ENCODE data around the gene ANXA8L1.
"Not testable (repeated sequence)": the region's sequence is repeated elsewhere in the genome, so short reads cannot be mapped to it uniquely, and the experiment has no call there.

The ANXA8L1 gene, protein sequence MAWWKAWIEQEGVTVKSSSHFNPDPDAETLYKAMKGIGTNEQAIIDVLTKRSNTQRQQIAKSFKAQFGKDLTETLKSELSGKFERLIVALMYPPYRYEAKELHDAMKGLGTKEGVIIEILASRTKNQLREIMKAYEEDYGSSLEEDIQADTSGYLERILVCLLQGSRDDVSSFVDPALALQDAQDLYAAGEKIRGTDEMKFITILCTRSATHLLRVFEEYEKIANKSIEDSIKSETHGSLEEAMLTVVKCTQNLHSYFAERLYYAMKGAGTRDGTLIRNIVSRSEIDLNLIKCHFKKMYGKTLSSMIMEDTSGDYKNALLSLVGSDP

DNA sequence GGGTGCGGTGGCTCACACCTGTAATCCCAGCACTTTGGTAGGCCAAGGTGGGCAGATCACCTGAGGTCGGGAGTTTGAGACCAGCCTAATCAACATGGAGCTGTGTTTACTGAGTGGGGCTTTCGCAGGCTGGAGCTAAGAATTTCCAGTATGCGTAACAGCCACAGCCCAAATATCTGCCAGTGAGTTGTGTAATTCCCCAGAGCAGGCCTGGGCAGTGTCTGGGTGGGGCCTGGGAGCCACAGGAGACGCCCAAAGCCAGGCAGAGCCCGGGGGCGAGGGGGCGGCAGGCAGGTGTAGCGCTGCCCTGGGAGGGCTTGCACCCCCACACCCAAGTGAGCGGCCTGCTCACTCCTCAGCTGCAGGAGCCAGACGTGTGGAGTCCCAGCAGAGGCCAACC is at the start of gene ANXA8L1:
Gene ANXA8L1, plus strand, starts transcription at position 371 of the 400 bp plus-strand sequence. CDS start 76 bp downstream, outside the sequence.
- H3K27ac ChIP-seq (ENCODE audit: low read length); H3K4me3 ChIP-seq (ENCODE audit: low read depth in 1 of 2, low read length in 2 of 2); H3K4me1 ChIP-seq (ENCODE audit: control insufficient read depth in 1 of 2, insufficient read depth in 2 of 2, low read length in 2 of 2); H3K27me3 ChIP-seq (ENCODE audit: low read depth, low read length); H3K36me3 ChIP-seq (ENCODE audit: control insufficient read depth in 1 of 2, insufficient read depth in 2 of 2, low read length in 2 of 2); H3K9me3 ChIP-seq (ENCODE audit: control insufficient read depth in 1 of 2, low read length in 2 of 2): not testable (repeated sequence)

DNA sequence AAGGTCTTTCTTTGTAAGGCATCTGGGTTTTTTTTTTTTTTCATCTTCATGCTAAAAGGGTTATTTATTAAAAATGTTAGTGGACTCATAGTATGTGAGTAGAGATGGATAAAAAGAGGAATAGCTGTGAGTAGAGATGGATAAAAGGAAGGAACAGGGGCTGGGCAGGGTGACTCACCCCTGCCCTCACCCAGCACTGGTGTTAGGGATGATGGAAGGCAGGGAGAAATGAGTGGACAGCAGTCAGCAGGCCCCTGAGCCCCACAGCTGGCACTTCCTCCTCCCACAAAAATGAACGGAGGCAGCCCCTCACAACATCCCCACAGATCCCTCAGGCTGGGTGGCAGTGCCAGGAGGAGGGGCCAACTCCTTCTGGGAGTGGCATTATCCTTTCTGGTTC is 49.5 kb upstream of the ANXA8L1 start:
- no peak overlapping the region for H3K27ac ChIP-seq (ENCODE audit: low read length)
- no peaks in the 10 kb centered on the region for H3K9me3 ChIP-seq (ENCODE audit: control insufficient read depth in 1 of 2, low read length in 2 of 2)
- no peaks in the 10 kb centered on the region for H3K4me1 ChIP-seq (ENCODE audit: control insufficient read depth in 1 of 2, insufficient read depth in 2 of 2, low read length in 2 of 2)
- H3K36me3 ChIP-seq (ENCODE audit: control insufficient read depth in 1 of 2, insufficient read depth in 2 of 2, low read length in 2 of 2): no peaks in the 10 kb centered on the region
- H3K4me3 ChIP-seq (ENCODE audit: low read depth in 1 of 2, low read length in 2 of 2): no peak overlapping the region
- H3K27me3 ChIP-seq (ENCODE audit: low read depth, low read length): no peaks in the 10 kb centered on the region

DNA sequence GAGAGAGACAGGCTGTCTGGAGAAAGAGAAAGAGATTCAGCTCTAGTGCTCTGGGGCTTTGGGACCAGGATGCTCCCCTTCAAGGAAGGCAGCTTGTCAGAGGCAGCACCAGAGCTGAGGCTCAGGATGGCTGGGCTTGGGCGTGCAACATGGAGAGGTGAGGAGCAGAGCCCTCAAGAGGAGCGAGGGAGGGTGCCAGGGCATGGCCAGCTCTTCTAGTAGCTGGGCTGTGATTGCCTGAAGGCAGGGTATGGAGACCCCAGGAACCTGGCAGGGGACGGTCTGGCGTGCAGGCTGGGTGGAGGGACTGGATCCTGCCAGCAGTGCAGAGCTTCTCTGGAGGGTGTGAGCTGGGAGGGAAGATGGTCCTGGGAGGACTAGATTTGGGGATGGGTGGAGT is 48.6 kb upstream of the ANXA8L1 start:
- Histone ChIP-seq H3K27me3 (ENCODE audit: low read depth, low read length) (no peaks in the 10 kb centered on the region), H3K36me3 (ENCODE audit: control insufficient read depth in 1 of 2, insufficient read depth in 2 of 2, low read length in 2 of 2) (no peaks in the 10 kb centered on the region), H3K27ac (ENCODE audit: low read length) (no peak overlapping the region), H3K9me3 (ENCODE audit: control insufficient read depth in 1 of 2, low read length in 2 of 2) (no peaks in the 10 kb centered on the region), H3K4me1 (ENCODE audit: control insufficient read depth in 1 of 2, insufficient read depth in 2 of 2, low read length in 2 of 2) (no peaks in the 10 kb centered on the region), H3K4me3 (ENCODE audit: low read depth in 1 of 2, low read length in 2 of 2) (no peak overlapping the region)

DNA sequence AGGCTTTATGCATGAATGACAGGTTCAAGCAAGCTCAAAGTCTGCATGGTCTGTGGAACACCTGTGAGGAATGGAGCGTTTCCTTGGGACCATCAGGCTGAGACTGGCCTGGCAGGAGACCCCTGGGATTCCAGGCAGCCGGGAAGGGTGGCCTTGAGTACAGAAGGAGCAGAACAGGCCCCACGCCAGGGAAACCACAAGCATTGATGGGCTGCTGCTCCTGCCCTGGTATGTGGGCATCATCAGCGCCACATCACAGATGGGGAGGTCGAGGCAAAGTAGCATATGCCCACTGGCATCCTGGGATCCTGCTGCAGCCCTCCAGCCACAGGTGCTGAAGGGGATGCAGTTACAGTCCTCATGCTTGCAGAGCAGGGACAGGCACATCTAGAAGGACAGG is 47.9 kb upstream of the ANXA8L1 start:
- Histone ChIP-seq H3K4me3 (ENCODE audit: low read depth in 1 of 2, low read length in 2 of 2) (no peak overlapping the region), H3K4me1 (ENCODE audit: control insufficient read depth in 1 of 2, insufficient read depth in 2 of 2, low read length in 2 of 2) (no peaks in the 10 kb centered on the region), H3K27me3 (ENCODE audit: low read depth, low read length) (no peaks in the 10 kb centered on the region), H3K9me3 (ENCODE audit: control insufficient read depth in 1 of 2, low read length in 2 of 2) (no peaks in the 10 kb centered on the region), H3K27ac (ENCODE audit: low read length) (no peak overlapping the region), H3K36me3 (ENCODE audit: control insufficient read depth in 1 of 2, insufficient read depth in 2 of 2, low read length in 2 of 2) (no peaks in the 10 kb centered on the region)

DNA sequence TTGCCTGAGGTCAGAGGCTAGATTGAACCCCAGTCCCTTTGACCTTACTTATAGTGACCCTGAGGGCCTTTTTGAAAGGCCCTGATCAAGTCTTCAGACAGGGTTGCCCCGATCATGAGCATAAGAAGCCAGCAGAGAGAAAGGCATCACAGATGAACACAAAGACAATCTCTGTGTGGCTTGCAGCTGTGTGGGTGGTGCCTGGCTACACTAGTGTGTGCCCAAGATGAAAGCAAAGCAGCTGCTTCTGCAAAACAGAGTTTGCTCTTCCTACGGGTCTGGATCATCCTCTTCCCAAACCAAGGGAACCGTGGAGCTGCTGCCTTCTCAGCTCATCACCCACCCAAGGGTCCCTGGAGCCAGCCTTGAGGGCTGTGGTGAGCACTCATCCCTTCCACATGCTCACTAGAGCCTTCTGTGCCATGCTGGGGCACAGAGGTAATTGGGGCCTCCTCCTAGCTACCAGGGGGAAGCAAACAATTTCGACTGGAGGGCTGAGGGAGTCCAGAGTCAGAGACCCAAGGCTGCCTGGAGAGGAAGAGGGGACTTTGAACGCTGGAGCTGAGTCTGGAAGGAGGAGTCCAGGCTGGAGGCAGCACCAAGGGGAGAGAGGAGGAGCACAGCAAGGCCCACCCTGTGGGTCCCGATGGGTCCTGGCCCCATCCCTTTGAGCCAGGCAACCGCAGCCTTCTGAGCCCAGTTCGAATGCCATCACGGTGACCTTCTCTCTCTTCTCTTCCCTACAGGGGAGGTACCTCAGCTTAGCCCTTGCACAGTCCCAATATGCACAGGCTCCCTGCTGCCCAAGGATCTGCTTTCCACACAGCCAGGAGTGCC is 46.5 kb upstream of the ANXA8L1 start:
- H3K27me3 ChIP-seq (ENCODE audit: low read depth, low read length): no peaks in the 10 kb centered on the region
- no peak overlapping the region for H3K4me3 ChIP-seq (ENCODE audit: low read depth in 1 of 2, low read length in 2 of 2)
- H3K9me3 ChIP-seq (ENCODE audit: control insufficient read depth in 1 of 2, low read length in 2 of 2): no peaks in the 10 kb centered on the region
- no peaks in the 10 kb centered on the region for H3K36me3 ChIP-seq (ENCODE audit: control insufficient read depth in 1 of 2, insufficient read depth in 2 of 2, low read length in 2 of 2)
- no peaks in the 10 kb centered on the region for H3K4me1 ChIP-seq (ENCODE audit: control insufficient read depth in 1 of 2, insufficient read depth in 2 of 2, low read length in 2 of 2)
- H3K27ac ChIP-seq (ENCODE audit: low read length): no peak overlapping the region

DNA sequence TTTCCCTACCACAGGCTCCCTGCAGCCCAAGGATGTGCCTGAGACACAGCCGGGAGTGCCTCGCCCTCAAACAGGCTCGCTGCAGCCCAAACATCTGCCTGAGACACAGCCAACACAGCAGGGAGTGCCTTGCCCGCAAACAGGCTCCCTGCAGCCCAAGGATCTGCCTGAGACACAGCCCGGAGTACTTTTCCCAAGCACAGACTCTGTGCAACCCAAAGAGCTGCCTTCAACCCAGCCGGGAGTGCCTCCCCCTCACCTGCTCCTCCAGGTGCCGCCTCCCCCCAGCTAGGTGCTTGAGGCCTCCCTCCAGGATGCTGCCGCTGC is 45.9 kb upstream of the ANXA8L1 start:
- Histone ChIP-seq H3K4me3 (ENCODE audit: low read depth in 1 of 2, low read length in 2 of 2) (no peak overlapping the region), H3K36me3 (ENCODE audit: control insufficient read depth in 1 of 2, insufficient read depth in 2 of 2, low read length in 2 of 2) (no peaks in the 10 kb centered on the region), H3K27ac (ENCODE audit: low read length) (no peak overlapping the region), H3K9me3 (ENCODE audit: control insufficient read depth in 1 of 2, low read length in 2 of 2) (no peaks in the 10 kb centered on the region), H3K27me3 (ENCODE audit: low read depth, low read length) (no peaks in the 10 kb centered on the region), H3K4me1 (ENCODE audit: control insufficient read depth in 1 of 2, insufficient read depth in 2 of 2, low read length in 2 of 2) (no peaks in the 10 kb centered on the region)

DNA sequence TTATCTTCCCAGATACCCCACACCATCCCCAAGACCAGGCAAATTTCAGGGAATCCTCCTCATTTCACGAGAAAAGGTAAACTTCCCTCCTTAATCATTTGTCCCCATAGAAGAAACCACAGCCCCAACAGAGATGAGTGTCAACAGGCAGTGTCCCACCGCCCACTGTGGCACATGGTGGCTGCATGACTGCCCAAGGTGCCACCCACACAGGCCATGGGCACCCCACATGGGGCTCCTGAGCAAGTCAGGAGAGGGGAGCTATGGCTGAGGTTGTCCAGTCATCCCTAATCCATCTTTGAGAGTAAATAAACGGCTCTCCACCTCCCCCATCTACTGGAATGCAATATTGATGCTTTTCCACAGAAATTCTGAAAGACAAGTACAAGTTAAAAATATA is 44.7 kb upstream of the ANXA8L1 start:
- H3K4me1 ChIP-seq (ENCODE audit: control insufficient read depth in 1 of 2, insufficient read depth in 2 of 2, low read length in 2 of 2): no peaks in the 10 kb centered on the region
- H3K4me3 ChIP-seq (ENCODE audit: low read depth in 1 of 2, low read length in 2 of 2): no peak overlapping the region
- H3K9me3 ChIP-seq (ENCODE audit: control insufficient read depth in 1 of 2, low read length in 2 of 2): no peaks in the 10 kb centered on the region
- no peaks in the 10 kb centered on the region for H3K27me3 ChIP-seq (ENCODE audit: low read depth, low read length)
- H3K27ac ChIP-seq (ENCODE audit: low read length): no peak overlapping the region
- no peaks in the 10 kb centered on the region for H3K36me3 ChIP-seq (ENCODE audit: control insufficient read depth in 1 of 2, insufficient read depth in 2 of 2, low read length in 2 of 2)

DNA sequence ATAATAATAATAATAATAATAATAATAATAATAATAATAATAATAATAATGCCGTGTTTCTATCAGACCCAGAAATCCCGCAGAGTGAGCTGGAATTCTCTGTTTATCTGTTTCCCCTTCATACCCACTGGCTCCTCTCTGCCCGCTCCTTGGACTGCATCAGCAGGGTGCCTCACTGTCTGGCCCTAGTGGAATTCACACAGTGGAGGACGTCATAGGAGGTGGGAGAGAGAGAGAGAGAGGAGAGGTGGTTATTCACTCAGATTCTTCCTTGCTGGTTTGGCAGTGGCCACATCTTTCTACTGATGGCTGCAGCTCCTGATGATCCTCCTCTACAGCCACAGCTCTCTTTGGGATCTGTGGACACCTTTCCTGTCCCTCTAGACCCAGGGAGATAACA is 10.1 kb upstream of the ANXA8L1 start:
- not testable (repeated sequence) for H3K36me3 ChIP-seq (ENCODE audit: control insufficient read depth in 1 of 2, insufficient read depth in 2 of 2, low read length in 2 of 2); H3K4me1 ChIP-seq (ENCODE audit: control insufficient read depth in 1 of 2, insufficient read depth in 2 of 2, low read length in 2 of 2); H3K27me3 ChIP-seq (ENCODE audit: low read depth, low read length); H3K9me3 ChIP-seq (ENCODE audit: control insufficient read depth in 1 of 2, low read length in 2 of 2); H3K4me3 ChIP-seq (ENCODE audit: low read depth in 1 of 2, low read length in 2 of 2); H3K27ac ChIP-seq (ENCODE audit: low read length)

DNA sequence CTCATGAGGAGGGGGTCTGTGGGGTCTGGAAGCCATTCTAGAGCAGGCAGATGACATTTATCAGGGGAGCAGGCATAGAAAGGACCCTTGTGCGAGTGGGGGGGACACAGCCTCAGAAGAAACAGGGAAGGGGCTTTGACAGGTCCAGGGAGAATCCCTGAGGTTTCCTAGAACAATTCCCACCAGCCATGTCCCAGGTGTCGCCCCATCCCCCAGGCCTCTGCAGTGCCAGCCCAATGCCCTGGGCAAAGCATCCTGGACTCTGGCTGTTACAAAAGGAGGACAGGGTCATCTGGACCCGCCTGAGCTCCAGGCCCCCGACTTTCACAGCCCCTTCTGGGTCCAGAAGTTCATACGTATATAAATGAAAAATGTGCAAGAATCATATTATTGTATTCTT is 8.4 kb upstream of the ANXA8L1 start:
- not testable (repeated sequence) for H3K27ac ChIP-seq (ENCODE audit: low read length); H3K27me3 ChIP-seq (ENCODE audit: low read depth, low read length); H3K4me3 ChIP-seq (ENCODE audit: low read depth in 1 of 2, low read length in 2 of 2); H3K9me3 ChIP-seq (ENCODE audit: control insufficient read depth in 1 of 2, low read length in 2 of 2); H3K36me3 ChIP-seq (ENCODE audit: control insufficient read depth in 1 of 2, insufficient read depth in 2 of 2, low read length in 2 of 2); H3K4me1 ChIP-seq (ENCODE audit: control insufficient read depth in 1 of 2, insufficient read depth in 2 of 2, low read length in 2 of 2)

DNA sequence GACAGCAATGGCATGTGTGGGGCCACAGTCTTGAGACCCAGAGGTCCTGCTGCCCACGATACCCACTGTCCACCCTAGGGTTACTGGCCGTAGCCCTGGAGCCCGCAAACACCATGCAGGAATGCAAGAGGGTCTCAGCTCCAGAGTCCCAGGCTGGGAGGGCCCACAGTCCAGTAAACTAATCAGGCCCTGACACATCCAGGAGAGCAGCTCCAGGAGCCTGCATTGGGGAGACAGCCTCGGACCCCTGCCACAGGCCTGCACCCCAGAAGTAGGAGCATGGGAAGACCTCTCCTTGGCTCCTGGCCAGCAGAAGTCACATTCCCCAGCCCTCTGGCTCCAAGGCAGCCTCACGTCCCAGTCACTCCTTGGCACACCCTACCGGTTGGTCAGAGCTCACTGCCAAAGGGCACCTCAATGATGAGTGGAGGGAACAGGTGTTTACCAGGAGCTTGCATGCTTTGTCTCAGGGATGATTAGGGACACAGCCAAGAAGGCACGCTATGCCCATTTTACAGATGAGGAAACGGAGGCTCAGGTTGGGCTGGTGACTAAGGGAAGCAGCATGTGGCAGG is 7.8 kb upstream of the ANXA8L1 start:
- not testable (repeated sequence) for H3K36me3 ChIP-seq (ENCODE audit: control insufficient read depth in 1 of 2, insufficient read depth in 2 of 2, low read length in 2 of 2); H3K4me1 ChIP-seq (ENCODE audit: control insufficient read depth in 1 of 2, insufficient read depth in 2 of 2, low read length in 2 of 2); H3K4me3 ChIP-seq (ENCODE audit: low read depth in 1 of 2, low read length in 2 of 2); H3K9me3 ChIP-seq (ENCODE audit: control insufficient read depth in 1 of 2, low read length in 2 of 2); H3K27me3 ChIP-seq (ENCODE audit: low read depth, low read length); H3K27ac ChIP-seq (ENCODE audit: low read length)

DNA sequence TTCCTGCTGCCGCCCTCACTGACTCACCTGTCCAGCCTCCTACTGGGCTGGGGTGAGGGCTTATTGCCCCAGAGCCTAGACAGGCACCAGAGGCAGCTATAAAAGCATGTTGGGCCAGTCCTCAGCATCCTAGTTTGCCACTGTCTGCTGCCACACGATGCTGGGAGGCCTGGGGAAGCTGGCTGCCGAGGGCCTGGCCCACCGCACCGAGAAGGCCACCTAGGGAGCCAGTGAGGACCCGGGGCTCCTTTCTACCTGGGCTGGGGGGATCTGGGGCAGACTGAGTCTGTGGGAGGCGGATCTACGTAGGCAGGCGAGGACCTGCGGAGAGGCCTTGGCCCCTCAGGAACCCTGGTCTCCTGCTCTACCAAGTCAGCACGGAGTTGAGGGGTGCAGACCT is 6.6 kb upstream of the ANXA8L1 start:
- H3K4me1 ChIP-seq (ENCODE audit: control insufficient read depth in 1 of 2, insufficient read depth in 2 of 2, low read length in 2 of 2); H3K27ac ChIP-seq (ENCODE audit: low read length); H3K27me3 ChIP-seq (ENCODE audit: low read depth, low read length); H3K9me3 ChIP-seq (ENCODE audit: control insufficient read depth in 1 of 2, low read length in 2 of 2); H3K4me3 ChIP-seq (ENCODE audit: low read depth in 1 of 2, low read length in 2 of 2); H3K36me3 ChIP-seq (ENCODE audit: control insufficient read depth in 1 of 2, insufficient read depth in 2 of 2, low read length in 2 of 2): not testable (repeated sequence)

All from muscle layer of duodenum (tissue), 2 donors.